NOMO-1 treated with dmso at 0.1 percent for 144 hours (cell line): ENCODE results near the gene CDC23.
"Not testable (repeated sequence)": the region's sequence is repeated elsewhere in the genome, so short reads cannot be mapped to it uniquely, and the experiment has no call there.

Experiments
- DNase-seq: peaks from one replicate; lab custom pipeline; 2025; ENCODE audit not compliant: unreplicated experiment; lab: John Stamatoyannopoulos, UW

Gene CDC23

DNA sequence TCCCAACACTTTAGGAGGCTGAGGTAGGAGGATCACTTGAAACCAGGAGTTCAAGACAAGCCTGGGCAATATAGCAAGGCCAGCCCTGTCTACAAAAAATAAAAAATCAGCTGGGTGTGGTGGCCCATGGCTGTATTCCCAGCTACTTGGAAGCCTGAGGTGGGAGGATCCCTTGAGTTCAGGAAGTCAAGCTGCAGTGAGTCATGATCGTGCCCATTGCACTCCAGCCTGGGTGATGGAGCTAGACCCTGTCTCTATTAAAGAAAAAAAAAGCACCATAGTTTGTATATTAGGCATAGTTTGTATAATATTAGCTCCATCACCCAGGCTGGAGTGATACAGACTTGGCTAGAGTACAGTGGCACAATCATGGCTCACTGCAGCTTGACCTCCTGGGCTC lies 64.3 kb downstream of the CDC23 start:
- DNase-seq = no peak

DNA sequence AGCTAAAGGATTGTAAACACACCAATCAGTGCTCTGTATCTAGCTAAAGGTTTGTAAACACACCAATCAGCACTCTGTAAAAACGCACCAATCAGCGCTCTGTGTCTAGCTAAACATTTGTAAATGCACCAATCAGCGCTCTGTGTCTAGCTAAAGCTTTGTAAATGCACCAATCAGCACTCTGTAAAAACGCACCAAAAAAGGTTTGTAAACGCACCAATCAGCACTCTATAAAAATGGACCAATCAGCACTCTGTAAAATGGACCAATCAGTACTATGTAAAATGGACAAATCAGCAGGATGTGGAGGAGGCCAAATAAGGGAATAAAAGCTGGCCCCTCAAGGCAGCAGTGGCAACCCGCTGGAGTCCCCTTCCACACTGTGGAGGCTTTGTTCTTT lies 69.5 kb downstream of the CDC23 start:
- DNase-seq = not testable (repeated sequence)

DNA sequence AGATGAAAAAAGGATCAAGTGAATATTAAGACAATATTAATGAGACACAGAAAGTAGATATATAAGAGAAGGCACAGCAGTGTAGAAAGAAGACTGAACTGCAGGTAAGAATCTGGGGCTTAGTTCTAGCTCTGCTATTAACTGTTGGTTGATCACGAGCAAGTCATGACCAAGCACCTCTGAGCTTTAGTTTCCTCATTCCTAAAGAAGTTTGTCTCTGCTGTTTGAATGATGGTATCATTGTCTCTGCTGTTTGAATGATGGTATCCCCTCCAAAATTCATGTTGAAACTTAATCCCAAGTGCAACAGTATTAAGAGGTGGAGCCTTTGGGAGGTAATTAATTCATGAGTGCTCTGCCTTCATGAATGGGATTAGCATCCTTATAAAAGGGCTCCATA lies 71.4 kb downstream of the CDC23 start:
- no peak for DNase-seq

DNA sequence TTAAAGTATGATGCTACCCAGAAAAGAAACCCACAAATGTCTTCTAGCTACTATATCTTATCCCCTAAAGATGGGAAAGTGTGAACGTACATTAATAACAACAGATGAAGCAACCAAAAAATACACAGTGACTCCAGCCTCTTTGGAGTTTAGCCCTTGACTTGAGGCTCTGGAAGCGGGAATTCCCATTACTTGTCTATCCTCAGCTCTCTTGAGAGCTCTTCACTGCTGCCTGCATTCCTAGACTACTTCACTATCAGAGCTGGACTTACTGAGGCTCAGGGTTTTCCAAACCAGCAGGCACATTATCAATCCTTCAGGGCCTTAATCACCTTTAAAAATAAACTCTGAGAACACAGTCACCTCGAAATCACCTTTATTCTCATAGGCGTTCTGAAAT lies 72.9 kb downstream of the CDC23 start:
- DNase-seq = no peak

DNA sequence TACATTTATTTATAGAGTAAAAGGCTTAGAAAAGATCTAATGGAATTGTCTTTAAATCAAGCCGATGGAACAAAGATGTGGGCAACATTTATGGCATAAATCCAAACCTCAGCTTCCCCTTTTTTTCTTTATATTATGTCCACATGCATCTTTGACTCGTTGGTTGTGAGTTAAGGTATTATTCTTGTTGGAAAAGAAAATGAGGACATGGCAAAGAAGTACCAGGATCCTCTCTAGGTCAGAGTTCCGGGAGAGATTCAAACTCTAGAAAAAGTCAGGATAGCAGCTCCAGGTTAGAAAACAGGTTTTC lies 73.4 kb downstream of the CDC23 start:
- DNase-seq = peak; percentile 43

DNA sequence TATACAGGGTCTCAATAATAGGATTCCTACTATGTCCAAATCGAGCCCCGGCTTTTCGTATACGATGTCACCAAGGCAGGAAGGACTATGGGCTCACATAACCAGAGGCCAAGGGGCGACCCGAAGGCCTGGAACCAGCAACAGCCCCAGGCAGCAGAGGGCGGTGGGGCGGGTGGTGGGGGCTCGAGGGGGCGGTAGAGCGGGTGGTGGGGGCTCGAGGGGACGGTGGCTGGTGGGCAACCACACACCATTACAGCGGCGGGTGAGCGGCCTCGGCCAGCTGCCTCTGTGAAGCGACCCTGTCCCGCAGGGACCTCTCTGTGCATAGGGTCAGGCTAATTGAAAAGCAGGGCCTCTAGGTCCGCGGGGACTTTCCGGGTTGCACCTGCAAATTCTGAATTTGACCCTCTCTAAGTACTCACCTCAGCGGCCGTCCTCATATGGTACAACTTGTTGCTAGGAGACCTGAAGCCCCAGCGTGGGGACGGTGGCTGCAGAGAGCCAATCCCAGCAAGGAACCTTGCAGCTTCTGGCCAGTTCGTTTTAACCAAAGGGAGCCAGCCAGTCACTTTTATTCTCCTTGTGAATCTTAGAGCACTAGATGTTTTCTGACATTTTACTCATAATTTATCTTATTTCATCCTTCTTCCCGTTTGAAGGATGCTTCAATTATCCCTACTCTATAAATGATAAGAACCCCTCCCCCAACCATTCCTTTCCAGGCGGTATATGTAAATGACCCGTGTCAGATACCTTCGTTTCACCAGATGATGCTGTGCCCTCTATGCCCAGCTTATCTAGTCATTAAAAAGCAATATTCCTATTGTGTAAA lies 74.0 kb downstream of the CDC23 start, which contains the start of gene NME5:
Gene NME5 (minus strand): TSS at position 480 of the 832 bp plus-strand sequence. CDS start 648 bp downstream, outside the sequence.
- DNase-seq = no peak
